Uterus (tissue), 4 donors: Measurements from ENCODE around the gene RGS2. TPM values are rescaled to one million over a fixed set of nuclear protein-coding genes. Genes with fewer than 3 reads are reported as not detected.
A peak's percentile ranks its signal among the peaks of the same experiment; 100 is the strongest.

ENCODE experiments used
- DNase-seq, 2 donors: peaks; one replicate each; pipeline ENCODE4 v3.0.0-alpha.2; 2019 to 2020
- H3K27ac ChIP-seq, 2 donors: fragments of 200-600 bp; sonication (generic); 1 replicate in 1 of 2; 2 replicates in 1 of 2; pipeline ENCODE4 v1.5.1; 2016 to 2018
- H3K27me3 ChIP-seq, 2 donors: fragments of 200-600 bp; sonication (generic); one replicate each; pipeline ENCODE4 v1.5.1; 2018 to 2019; ENCODE audit warnings: control low read depth in 1 of 2
- H3K36me3 ChIP-seq, 2 donors: fragments of 200-600 bp; sonication (generic); one replicate each; pipeline ENCODE4 v1.5.1; 2019; ENCODE audit warnings: control low read depth in 1 of 2
- H3K4me1 ChIP-seq, 2 donors: fragments of 200-600 bp; sonication (generic); one replicate each; pipeline ENCODE4 v1.5.1; 2018 to 2019; ENCODE audit warnings: control low read depth in 1 of 2
- H3K4me3 ChIP-seq, 2 donors: fragments of 200-600 bp; sonication (generic); 1 replicate in 1 of 2; 2 replicates in 1 of 2; pipeline ENCODE4 v1.5.1; 2018 to 2019; ENCODE audit warnings: mild to moderate bottlenecking in 1 of 2
- H3K9me3 ChIP-seq, 2 donors: fragments of 200-600 bp; sonication (generic); one replicate each; pipeline ENCODE4 v1.5.1; 2019; ENCODE audit warnings: control low read depth in 1 of 2
- CTCF ChIP-seq, 4 experiments: fragments of 200-600 bp in 2 of 4; fragments of 450-650 bp in 2 of 4; sonication (generic) in 2 of 4; IDR thresholded peaks; one replicate each; pipeline ENCODE4 v1.5.1; 2016 to 2019; ENCODE audit warnings: antibody characterized with exemption in 4 of 4, mild to moderate bottlenecking in 2 of 4, moderate library complexity in 1 of 4
- POLR2A ChIP-seq, 2 donors: fragments of 450-650 bp; IDR thresholded peaks; one replicate each; pipeline ENCODE4 v1.6.1; 2016; ENCODE audit warnings: antibody characterized with exemption in 2 of 2, mild to moderate bottlenecking in 1 of 2, moderate library complexity in 1 of 2
- intact Hi-C: fragments of 100-400 bp; cut with DNase I; formaldehyde crosslinking; loops from one replicate; pipeline ENCODE4 v1.15.1; 2023; ENCODE audit warnings: low total_unique reads
- total RNA-seq, 4 donors: library from RNA; depleted of rRNA in 3 of 4; stranded (reverse); fragments of >200 nt in 3 of 4; gene quantifications; one replicate each; pipeline versions ENCODE4 v1.1.0 to v1.2.4, GENCODE V29; 2014 to 2023
- donor health status: DM: yes; HTN: yes; CAD: no.

RGS2 gene
- total RNA-seq, 4 donors from 2014 or later, result 103 to 164 (median 134) TPM

- no peak overlapping the region for H3K27ac ChIP-seq
- TF ChIP-seq POLR2A (IDR thresholded peaks at IDR 0.05) (no peak), CTCF (IDR thresholded peaks at IDR 0.05) (no peak)
- no peaks in the 10 kb centered on the region for H3K9me3 ChIP-seq
- no peak overlapping the region for H3K4me3 ChIP-seq
- no peaks in the 10 kb centered on the region for H3K27me3 ChIP-seq
- intact Hi-C loops, result no loop called here
- H3K36me3 ChIP-seq, result no peaks in the 10 kb centered on the region
- H3K4me1 ChIP-seq, result no peaks in the 10 kb centered on the region
- no peak for DNase-seq
Measured at GRCh38 chr1:192817246-192817645, 8.4 kb downstream of the RGS2 start.

- Histone ChIP-seq H3K4me1 (no peaks in the 10 kb centered on the region), H3K4me3 (no peak overlapping the region), H3K9me3 (no peaks in the 10 kb centered on the region), H3K27me3 (no peaks in the 10 kb centered on the region), H3K27ac (no peak overlapping the region), H3K36me3 (no peaks in the 10 kb centered on the region)
- no peak for TF ChIP-seq POLR2A (IDR thresholded peaks at IDR 0.05)
- TF ChIP-seq CTCF (IDR thresholded peaks at IDR 0.05), result no peak
- intact Hi-C loops, result no loop called here
- no peak for DNase-seq
Measured at GRCh38 chr1:192821296-192821695, 12.5 kb downstream of the RGS2 start.

- Histone ChIP-seq H3K27me3 (no peaks in the 10 kb centered on the region), H3K4me1 (no peaks in the 10 kb centered on the region), H3K9me3 (no peaks in the 10 kb centered on the region), H3K36me3 (no peaks in the 10 kb centered on the region), H3K4me3 (no peak overlapping the region), H3K27ac (no peak overlapping the region)
- TF ChIP-seq POLR2A (IDR thresholded peaks at IDR 0.05) (no peak), CTCF (IDR thresholded peaks at IDR 0.05) (no peak)
- no peak for DNase-seq
- intact Hi-C loops, result no loop called here
Measured at GRCh38 chr1:192824511-192824910, 15.7 kb downstream of the RGS2 start.

- H3K27me3 ChIP-seq, result no peaks in the 10 kb centered on the region
- DNase-seq, result no peak
- intact Hi-C loops, result no loop called here
- no peak overlapping the region for H3K27ac ChIP-seq
- H3K9me3 ChIP-seq, result no peaks in the 10 kb centered on the region
- no peak overlapping the region for H3K4me3 ChIP-seq
- H3K4me1 ChIP-seq, result no peaks in the 10 kb centered on the region
- TF ChIP-seq CTCF (IDR thresholded peaks at IDR 0.05) (no peak), POLR2A (IDR thresholded peaks at IDR 0.05) (no peak)
- no peaks in the 10 kb centered on the region for H3K36me3 ChIP-seq
Measured at GRCh38 chr1:192826791-192827546, 18.1 kb downstream of the RGS2 start.

GRCh38 chr1:192830595-192831246 is 21.9 kb downstream of the RGS2 start:
- DNase-seq, result no peak
- Histone ChIP-seq H3K27ac (peak overlapping the region; percentile 22 to 69), H3K4me3 (no peak overlapping the region), H3K27me3 (no peaks in the 10 kb centered on the region), H3K36me3 (no peaks in the 10 kb centered on the region), H3K4me1 (no peaks in the 10 kb centered on the region), H3K9me3 (no peaks in the 10 kb centered on the region)
- no peak for TF ChIP-seq POLR2A (IDR thresholded peaks at IDR 0.05)
- TF ChIP-seq CTCF (IDR thresholded peaks at IDR 0.05), result no peak
- intact Hi-C loops, result no loop called here
